IMR-90 (cell line): ENCODE data around the gene TUB.

Experiments
- BHLHE40 ChIP-seq: fragments of 150-350 bp; IDR thresholded peaks from 2 replicates; pipeline ENCODE4 v1.6.1; 2016; ENCODE audit warnings: mild to moderate bottlenecking, low read depth, low read length
- POLR2A ChIP-seq: IDR thresholded peaks from 2 replicates; pipeline ENCODE4 v1.6.1; 2012; ENCODE audit warnings: mild to moderate bottlenecking, low read depth, low read length
- TF ChIP-seq, protein P1 (sequence below): conservative IDR thresholded peaks from 2 replicates; pipeline ENCODE4 v1.5.1; 2012; ENCODE audit warnings: mild to moderate bottlenecking, low read depth, low read length, improper control_type of control experiment

- TF ChIP-seq POLR2A: no peak
- TF ChIP-seq, protein P1, sequence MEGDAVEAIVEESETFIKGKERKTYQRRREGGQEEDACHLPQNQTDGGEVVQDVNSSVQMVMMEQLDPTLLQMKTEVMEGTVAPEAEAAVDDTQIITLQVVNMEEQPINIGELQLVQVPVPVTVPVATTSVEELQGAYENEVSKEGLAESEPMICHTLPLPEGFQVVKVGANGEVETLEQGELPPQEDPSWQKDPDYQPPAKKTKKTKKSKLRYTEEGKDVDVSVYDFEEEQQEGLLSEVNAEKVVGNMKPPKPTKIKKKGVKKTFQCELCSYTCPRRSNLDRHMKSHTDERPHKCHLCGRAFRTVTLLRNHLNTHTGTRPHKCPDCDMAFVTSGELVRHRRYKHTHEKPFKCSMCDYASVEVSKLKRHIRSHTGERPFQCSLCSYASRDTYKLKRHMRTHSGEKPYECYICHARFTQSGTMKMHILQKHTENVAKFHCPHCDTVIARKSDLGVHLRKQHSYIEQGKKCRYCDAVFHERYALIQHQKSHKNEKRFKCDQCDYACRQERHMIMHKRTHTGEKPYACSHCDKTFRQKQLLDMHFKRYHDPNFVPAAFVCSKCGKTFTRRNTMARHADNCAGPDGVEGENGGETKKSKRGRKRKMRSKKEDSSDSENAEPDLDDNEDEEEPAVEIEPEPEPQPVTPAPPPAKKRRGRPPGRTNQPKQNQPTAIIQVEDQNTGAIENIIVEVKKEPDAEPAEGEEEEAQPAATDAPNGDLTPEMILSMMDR: no peak
- no peak for TF ChIP-seq BHLHE40
These were observed 10.7 kb downstream of the TUB start for GRCh38 chr11:8091721-8092120.
